ENCODE results near the gene ANXA6. TPM values are rescaled to one million over a fixed set of nuclear protein-coding genes. Genes with fewer than 3 reads are reported as not detected.

Gene ANXA6
- total RNA-seq, 8 experiments from 2014 or later: 21.2 to 409 (median 60.1) TPM

DNA sequence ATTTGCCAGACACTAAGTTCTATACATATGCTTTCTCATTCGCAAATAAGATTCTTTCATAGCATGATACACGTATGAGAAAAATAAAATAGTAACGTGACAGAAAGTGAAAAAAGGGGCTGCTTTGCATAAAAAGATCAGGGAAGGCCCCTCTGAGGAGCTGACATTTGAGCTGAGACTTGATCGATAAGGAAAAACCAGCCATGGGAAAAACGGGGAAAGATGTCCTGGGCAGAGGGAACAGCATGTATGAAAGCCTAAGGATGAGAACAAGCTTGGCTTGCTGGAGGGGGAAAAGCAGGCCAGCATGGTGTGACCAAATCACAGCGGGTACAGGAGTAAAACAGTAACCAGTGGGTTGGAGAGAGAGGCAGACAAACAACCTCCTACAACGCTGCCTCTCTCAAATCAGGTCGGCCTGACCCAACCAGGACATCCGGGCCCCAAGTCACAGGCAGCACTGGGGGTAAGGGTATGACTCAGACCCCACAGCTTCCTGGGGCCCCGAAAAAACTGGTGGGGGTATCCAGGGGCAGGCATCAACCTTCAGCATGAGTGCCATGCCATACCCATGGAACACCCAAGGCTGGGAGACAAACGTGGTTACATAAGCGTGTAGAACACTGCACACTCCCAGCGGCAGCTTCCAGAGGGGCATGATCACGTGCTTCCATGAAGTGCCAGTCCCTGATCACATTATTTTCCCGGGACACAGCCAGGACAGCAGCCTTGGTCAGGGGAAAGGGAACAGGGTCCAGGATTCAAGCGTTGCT lies 78.9 kb downstream of the ANXA6 start:
- in situ Hi-C loops (cut with MboI; ENCODE audit: low pct_unique_long_range_greater_than_20kb in 2 of 9, low sequenced_read_pairs in 9 of 9, unreplicated experiment in 9 of 9): no loop called here
- H3K4me1 ChIP-seq (replicated peaks in 1 of 2): peaks cover 12% of the 10 kb centered on the region in 2 donors
- H3K27ac ChIP-seq: no peak overlapping the region
- ATAC-seq (replicated peaks in 6 of 8): no peak
- H3K4me3 ChIP-seq: no peak overlapping the region
- 77 to 97% (median 89%) methylated on average over 3 to 14 of the region's 16 CpGs for WGBS, 10 experiments

DNA sequence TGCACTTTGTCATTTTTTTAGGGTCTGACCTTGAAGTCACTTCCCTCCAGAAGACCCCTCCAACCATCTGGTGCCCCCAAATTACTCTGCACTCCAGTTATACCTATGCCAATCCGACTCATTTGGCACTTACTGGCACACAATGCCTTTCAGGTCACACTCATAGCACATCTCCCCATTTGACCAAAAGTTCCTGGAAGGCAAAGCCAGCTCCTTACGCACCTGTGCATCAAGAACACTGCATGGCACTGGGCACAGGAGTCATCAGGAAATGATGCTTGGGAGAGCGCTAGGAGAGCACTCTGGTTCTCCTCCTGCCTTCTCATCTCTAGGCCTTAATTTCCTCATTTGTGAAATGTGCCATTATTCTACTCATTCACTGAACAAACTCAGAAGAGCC lies 79.6 kb downstream of the ANXA6 start:
- Histone ChIP-seq H3K4me1 (replicated peaks in 1 of 2) (peaks cover 12% of the 10 kb centered on the region in 2 donors), H3K27ac (no peak overlapping the region), H3K4me3 (no peak overlapping the region)
- in situ Hi-C loops (cut with MboI; ENCODE audit: low pct_unique_long_range_greater_than_20kb in 2 of 9, low sequenced_read_pairs in 9 of 9, unreplicated experiment in 9 of 9): no loop called here
- WGBS, 10 experiments: 80 to 100% (median 100%) methylated on average over 1 to 2 of the region's 3 CpGs; no CpG with 5 or more reads in 3 of the 10 experiments
- ATAC-seq (replicated peaks in 6 of 8): no peak

DNA sequence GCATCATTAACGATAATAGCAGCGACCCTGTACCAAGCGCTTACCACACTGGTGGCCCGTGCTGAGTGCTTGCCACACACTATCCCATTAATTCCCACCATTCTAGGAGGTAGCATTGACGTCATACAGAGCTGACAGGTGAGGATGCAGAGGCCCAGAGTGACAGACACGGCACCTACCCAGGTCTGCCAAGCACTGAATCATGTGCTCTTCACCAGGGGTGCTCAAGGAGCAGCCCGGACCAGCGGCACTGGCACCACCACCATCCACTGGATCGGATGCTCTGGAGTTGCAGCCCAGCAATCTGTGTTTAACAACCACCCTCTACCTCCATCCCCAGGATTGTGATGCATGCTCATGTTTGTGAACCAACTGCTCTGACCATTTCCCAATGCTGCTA lies 80.2 kb downstream of the ANXA6 start:
- in situ Hi-C loops (cut with MboI; ENCODE audit: low pct_unique_long_range_greater_than_20kb in 2 of 9, low sequenced_read_pairs in 9 of 9, unreplicated experiment in 9 of 9): no loop called here
- WGBS, 10 experiments: 82 to 100% (median 92%) methylated on average over 1 to 9 of the region's 9 CpGs; no CpG with 5 or more reads in 4 of the 10 experiments
- H3K4me1 ChIP-seq (replicated peaks in 1 of 2): peaks cover 11% of the 10 kb centered on the region in 2 donors
- ATAC-seq (replicated peaks in 6 of 8): no peak
- H3K4me3 ChIP-seq: no peak overlapping the region
- H3K27ac ChIP-seq: no peak overlapping the region

DNA sequence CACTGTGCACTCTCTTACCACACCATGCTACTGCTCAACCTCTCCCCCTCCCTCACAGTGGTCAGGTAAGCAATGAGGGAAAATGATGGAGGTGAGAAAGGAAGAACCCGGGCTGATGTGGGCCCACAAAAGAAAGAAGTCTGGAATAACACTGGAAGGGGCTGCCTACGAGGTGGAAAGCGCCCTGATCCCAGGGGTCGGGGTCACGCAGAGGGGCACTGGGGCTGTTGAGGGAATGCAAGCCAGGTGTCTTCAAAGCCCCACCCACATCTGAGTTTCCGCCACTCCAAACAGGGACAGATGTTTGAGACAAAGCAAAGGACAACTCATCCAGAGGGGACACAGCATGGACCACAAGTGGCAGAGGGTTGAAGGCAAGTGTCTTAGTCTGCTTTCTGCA lies 81.0 kb downstream of the ANXA6 start:
- no peak overlapping the region for H3K27ac ChIP-seq
- no peak overlapping the region for H3K4me3 ChIP-seq
- peaks cover 4% of the 10 kb centered on the region in 2 donors for H3K4me1 ChIP-seq (replicated peaks in 1 of 2)
- no peak for ATAC-seq (replicated peaks in 6 of 8)
- WGBS, 10 experiments: 61 to 100% (median 83%) methylated on average over 1 to 5 of the region's 6 CpGs; no CpG with 5 or more reads in 6 of the 10 experiments
- in situ Hi-C loops (cut with MboI; ENCODE audit: low pct_unique_long_range_greater_than_20kb in 2 of 9, low sequenced_read_pairs in 9 of 9, unreplicated experiment in 9 of 9): no loop called here

DNA sequence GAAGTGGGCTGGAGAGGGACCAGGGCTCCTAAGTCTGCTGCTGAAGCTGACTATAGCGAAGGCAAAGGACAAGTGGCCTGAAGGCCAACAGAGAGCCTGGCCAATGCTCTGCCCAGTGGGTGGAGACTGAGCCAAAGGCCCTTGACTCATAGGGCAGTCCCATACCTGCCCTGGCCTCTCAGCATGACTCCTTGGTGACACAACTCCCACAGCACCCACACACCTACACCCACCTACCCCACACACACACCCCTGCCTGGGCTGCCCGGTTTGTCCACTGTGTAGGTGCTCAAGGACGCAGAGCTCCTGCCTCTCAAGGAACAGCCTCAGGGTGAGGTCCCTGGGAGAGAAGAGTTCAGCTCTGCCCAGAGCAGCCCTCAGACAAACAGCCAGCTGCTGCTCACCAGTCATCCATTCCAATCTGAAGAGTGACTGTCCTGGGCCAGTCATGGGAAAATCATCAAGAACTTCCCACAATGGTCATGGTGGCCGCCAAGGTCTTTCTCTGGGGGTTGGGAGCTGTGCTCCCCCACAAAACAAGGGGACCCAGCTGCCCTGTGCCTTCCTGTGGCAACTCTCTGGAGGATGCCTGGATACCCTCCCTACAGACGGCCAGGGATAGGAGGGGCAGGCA lies 81.8 kb downstream of the ANXA6 start:
- Histone ChIP-seq H3K27ac (no peak overlapping the region), H3K4me3 (no peak overlapping the region), H3K4me1 (replicated peaks in 1 of 2) (peaks cover 4% of the 10 kb centered on the region in 2 donors)
- peak in 2 of 8 experiments; percentile 12 to 14 for ATAC-seq (replicated peaks in 6 of 8)
- 20 to 100% (median 50%) methylated on average over 1 to 2 of the region's 5 CpGs; no CpG with 5 or more reads in 6 of the 10 experiments for WGBS, 10 experiments
- in situ Hi-C loops (cut with MboI; ENCODE audit: low pct_unique_long_range_greater_than_20kb in 2 of 9, low sequenced_read_pairs in 9 of 9, unreplicated experiment in 9 of 9): no loop called here

DNA sequence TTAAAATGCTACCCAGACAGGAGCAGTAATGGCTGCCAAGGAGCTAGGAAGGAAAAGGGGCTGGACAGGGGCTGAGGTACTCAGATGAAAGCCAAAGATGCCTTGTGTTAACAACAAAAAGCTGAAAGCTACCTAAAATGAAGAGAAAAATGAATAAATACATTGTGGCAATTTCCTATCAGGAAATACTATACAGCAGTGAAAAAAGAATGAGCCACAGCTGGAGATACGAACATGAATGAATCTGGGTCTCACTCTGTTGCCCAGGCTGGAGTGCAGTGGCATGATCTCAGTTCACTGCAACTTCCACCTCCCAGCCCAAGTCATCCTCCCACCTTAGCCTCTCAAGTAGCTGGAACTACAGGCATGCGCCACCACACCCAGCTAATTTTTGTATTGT lies 83.0 kb downstream of the ANXA6 start:
- 80 to 100% (median 100%) methylated on average over 1 to 2 of the region's 2 CpGs; no CpG with 5 or more reads in 4 of the 10 experiments for WGBS, 10 experiments
- no peak for ATAC-seq (replicated peaks in 6 of 8)
- Histone ChIP-seq H3K4me1 (replicated peaks in 1 of 2) (peaks cover under 1 to 4% of the 10 kb centered on the region in 2 donors), H3K27ac (no peak overlapping the region), H3K4me3 (no peak overlapping the region)
- in situ Hi-C loops (cut with MboI; ENCODE audit: low pct_unique_long_range_greater_than_20kb in 2 of 9, low sequenced_read_pairs in 9 of 9, unreplicated experiment in 9 of 9): no loop called here

DNA sequence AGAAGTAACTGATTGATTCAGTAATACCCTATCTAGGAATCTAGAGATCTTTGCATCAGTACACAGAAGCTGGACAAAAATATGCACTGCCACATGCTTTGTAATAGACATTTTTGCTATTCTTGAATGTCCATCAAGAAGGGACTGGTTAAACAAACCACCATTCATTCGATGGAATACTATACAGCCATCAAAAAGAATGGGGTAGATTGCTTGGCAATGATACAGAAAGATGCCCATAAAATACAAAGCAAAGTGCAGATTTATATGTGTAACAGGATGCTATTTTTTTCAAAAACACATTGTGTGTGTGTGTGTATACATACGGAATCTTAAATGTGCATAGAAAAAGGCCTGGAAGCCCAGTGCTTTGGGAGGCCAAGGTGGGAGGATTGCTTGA lies 84.3 kb downstream of the ANXA6 start:
- no peaks in the 10 kb centered on the region for H3K4me1 ChIP-seq (replicated peaks in 1 of 2)
- 50 to 100% (median 98%) methylated on average over 1 to 2 of the region's 2 CpGs for WGBS, 10 experiments
- no peak overlapping the region for H3K4me3 ChIP-seq
- H3K27ac ChIP-seq: no peak overlapping the region
- ATAC-seq (replicated peaks in 6 of 8): no peak
- in situ Hi-C loops (cut with MboI; ENCODE audit: low pct_unique_long_range_greater_than_20kb in 2 of 9, low sequenced_read_pairs in 9 of 9, unreplicated experiment in 9 of 9): no loop called here

DNA sequence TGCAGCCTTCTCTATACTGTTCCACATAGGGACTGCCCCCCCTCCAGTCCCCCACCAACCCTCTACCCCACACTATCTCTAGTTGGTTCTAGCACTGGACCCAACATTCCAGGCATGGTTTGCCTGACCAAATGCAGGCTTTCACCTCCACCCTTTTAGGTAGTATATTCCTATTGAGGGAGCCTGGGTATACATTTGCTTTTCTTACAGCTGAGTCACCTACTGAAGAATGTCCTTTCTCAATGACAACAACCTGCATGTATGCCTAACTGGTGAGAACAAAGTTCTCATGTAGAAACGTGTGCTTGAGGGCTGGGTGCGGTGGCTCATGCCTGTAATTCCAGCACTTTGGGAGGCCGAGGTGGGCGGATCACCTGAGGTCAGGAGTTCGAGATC lies 85.0 kb downstream of the ANXA6 start:
- no peaks in the 10 kb centered on the region for H3K4me1 ChIP-seq (replicated peaks in 1 of 2)
- peak in 2 of 8 experiments; percentile 33 to 40 for ATAC-seq (replicated peaks in 6 of 8)
- H3K4me3 ChIP-seq: no peak overlapping the region
- WGBS, 10 experiments: 0 to 97% (median 49%) methylated on average over 1 to 4 of the region's 5 CpGs; no CpG with 5 or more reads in 7 of the 10 experiments
- no peak overlapping the region for H3K27ac ChIP-seq
- in situ Hi-C loops (cut with MboI; ENCODE audit: low pct_unique_long_range_greater_than_20kb in 2 of 9, low sequenced_read_pairs in 9 of 9, unreplicated experiment in 9 of 9): no loop called here

DNA sequence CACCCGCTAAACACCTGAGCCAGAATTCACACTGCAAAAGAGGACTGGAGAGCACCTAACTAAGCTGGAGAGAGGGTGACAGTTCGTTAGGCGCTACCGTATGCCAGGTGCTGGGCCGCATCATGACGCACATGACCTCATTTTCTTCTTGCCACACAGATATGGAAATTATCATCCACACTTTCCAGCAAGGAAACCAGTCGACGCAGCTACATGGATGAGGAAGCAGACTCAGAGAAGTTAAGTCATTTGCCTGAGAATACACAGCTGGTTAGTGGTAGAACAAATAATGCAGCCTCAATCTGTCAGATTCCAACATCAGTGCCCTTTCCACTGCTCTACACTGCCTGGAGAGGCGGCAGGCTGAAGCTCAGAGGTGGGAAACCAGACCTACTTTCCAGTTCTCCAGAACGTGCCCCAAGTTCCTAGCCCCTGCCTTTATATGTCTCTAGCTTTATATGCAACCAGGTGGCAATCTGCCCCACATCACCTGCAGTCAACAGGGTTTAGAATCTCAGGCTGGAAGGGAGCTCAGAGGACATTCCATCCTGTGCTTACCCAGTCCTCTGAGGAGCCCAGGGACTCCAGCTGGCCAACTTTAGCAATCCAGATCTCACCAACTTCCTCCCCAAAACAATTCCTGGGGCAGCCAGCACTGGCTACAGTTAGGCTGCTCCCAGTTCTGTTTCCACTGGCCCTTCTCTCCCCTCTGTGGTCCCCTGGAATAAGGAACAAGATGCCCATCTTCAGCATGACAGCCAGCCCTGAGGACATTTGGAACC lies 85.5 kb downstream of the ANXA6 start:
- Histone ChIP-seq H3K27ac (no peak overlapping the region), H3K4me1 (replicated peaks in 1 of 2) (no peaks in the 10 kb centered on the region), H3K4me3 (no peak overlapping the region)
- in situ Hi-C loops (cut with MboI; ENCODE audit: low pct_unique_long_range_greater_than_20kb in 2 of 9, low sequenced_read_pairs in 9 of 9, unreplicated experiment in 9 of 9): no loop called here
- no peak for ATAC-seq (replicated peaks in 6 of 8)
- 75 to 100% (median 95%) methylated on average over 1 to 6 of the region's 10 CpGs; no CpG with 5 or more reads in 3 of the 10 experiments for WGBS, 10 experiments

DNA sequence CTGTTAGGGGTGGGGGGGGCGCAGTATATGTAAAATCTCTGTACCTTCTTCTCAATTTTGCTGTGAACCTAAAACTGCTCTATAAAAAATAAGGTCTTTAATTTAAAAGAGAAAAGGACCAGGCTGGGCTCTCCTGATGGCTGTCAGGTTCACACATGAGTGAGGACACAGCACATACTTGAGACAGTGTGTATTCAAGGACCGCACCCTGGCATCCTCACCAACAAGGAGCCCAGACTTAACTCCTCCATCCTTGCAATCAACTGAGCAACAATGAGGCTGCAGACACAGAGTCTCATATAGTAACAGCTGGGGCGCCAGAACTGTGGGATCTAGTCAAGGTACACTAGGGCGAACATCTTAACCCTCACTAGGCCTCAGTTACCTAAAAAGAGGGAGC lies 86.6 kb downstream of the ANXA6 start:
- in situ Hi-C loops (cut with MboI; ENCODE audit: low pct_unique_long_range_greater_than_20kb in 2 of 9, low sequenced_read_pairs in 9 of 9, unreplicated experiment in 9 of 9): no loop called here
- Histone ChIP-seq H3K4me1 (replicated peaks in 1 of 2) (no peaks in the 10 kb centered on the region), H3K27ac (no peak overlapping the region), H3K4me3 (no peak overlapping the region)
- 90 to 100% (median 100%) methylated on average over 1 to 3 of the region's 4 CpGs; no CpG with 5 or more reads in 4 of the 10 experiments for WGBS, 10 experiments
- ATAC-seq (replicated peaks in 6 of 8): no peak

DNA sequence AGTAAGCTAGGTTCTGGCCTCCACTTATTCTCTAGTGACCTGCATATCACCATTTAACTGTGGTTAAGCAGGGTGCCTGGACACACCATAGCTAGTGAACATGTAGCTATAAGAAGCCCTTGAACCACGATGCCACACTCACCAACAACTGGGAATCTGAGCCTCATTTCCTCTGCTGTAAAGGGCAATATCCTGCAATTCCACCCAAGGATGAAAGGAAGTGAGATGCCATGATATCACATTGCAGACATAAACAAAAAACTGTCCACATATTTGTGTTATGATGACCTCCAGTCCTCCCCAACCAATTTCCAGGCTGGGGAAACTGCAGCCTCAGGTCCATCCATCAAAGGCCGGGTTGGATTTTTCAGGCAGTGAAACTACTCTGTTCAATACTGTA lies 87.1 kb downstream of the ANXA6 start:
- WGBS, 10 experiments: 0 to 100% (median 83%) methylated on average over 1 to 2 of the region's 2 CpGs; no CpG with 5 or more reads in 6 of the 10 experiments
- ATAC-seq (replicated peaks in 6 of 8): no peak
- in situ Hi-C loops (cut with MboI; ENCODE audit: low pct_unique_long_range_greater_than_20kb in 2 of 9, low sequenced_read_pairs in 9 of 9, unreplicated experiment in 9 of 9): no loop called here

DNA sequence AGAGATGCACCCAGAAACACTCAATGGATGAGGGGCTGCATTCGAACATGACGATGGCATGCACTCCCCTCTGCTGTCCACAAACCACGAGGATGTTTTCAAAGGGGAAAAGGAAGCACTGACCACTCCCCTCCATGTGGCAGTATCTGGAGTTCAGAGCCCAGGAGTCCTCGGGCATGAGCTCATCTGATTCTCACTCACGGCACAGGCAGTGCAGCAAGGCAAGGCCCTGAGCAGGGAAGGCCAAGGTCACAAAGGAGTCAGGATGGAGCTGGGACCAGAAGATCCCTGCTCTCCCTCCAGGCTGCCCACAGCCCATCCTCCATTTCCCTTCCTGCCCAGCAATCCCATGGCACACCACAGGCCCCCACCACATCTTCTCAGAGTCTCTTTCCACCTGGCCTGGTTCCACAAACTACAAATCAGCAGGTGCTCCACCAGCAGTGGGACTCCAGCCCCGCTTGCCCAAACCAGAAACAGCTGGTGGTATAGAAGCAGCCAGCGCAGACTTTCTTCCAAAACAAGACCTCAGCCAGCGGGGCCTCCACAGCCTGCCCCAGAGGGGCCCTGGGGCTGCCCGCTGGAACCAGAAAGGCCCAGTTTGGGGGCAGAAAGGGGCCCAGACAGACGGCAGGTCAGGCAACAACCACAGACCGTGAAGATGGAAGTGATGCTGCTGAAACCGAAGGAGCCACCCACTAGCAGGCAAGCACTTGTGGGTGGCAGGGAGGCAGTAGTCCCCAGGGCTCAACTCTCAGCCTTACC lies 89.0 kb downstream of the ANXA6 start:
- 30 to 89% (median 83%) methylated on average over 1 to 6 of the region's 12 CpGs; no CpG with 5 or more reads in 4 of the 10 experiments for WGBS, 10 experiments
- in situ Hi-C loops (cut with MboI; ENCODE audit: low pct_unique_long_range_greater_than_20kb in 2 of 9, low sequenced_read_pairs in 9 of 9, unreplicated experiment in 9 of 9): no loop called here
- peak in 1 of 8 experiments; percentile 36 for ATAC-seq (replicated peaks in 6 of 8)
- Histone ChIP-seq H3K4me3 (no peak overlapping the region), H3K27ac (no peak overlapping the region), H3K4me1 (replicated peaks in 1 of 2) (no peaks in the 10 kb centered on the region)

More for the DNA sequence above, 87.1 kb downstream of the ANXA6 start:
- H3K4me3 ChIP-seq: no peak overlapping the region
- H3K4me1 ChIP-seq (replicated peaks in 1 of 2): no peaks in the 10 kb centered on the region
- no peak overlapping the region for H3K27ac ChIP-seq
